22Rv1 (cell line): ENCODE measurements around the gene GRM7.

Experiments used
- H3K27ac ChIP-seq: fragments of 450-650 bp; 2 replicates; pipeline ENCODE4 v1.5.1; 2017
- CTCF ChIP-seq: fragments of 450-650 bp; IDR thresholded peaks from 2 replicates; pipeline ENCODE4 v1.5.1; 2017; ENCODE audit warnings: mild to moderate bottlenecking
- ZFX ChIP-seq: fragments of 450-650 bp; IDR thresholded peaks from 2 replicates; pipeline ENCODE4 v1.6.1; 2017; ENCODE audit warnings: antibody characterized with exemption, borderline replicate concordance

The GRM7 gene

GRCh38 chr3:7270731-7271130, 409.8 kb downstream of the GRM7 start:
- no peak overlapping the region for H3K27ac ChIP-seq
- TF ChIP-seq CTCF (no peak), ZFX (no peak)

GRCh38 chr3:7271631-7272030, 410.7 kb downstream of the GRM7 start:
- TF ChIP-seq CTCF = no peak
- no peak for TF ChIP-seq ZFX
- H3K27ac ChIP-seq = no peak overlapping the region

GRCh38 chr3:7272203-7272602, 411.3 kb downstream of the GRM7 start:
- TF ChIP-seq CTCF = no peak
- no peak for TF ChIP-seq ZFX
- H3K27ac ChIP-seq = no peak overlapping the region

- TF ChIP-seq ZFX (no peak), CTCF (no peak)
- no peak overlapping the region for H3K27ac ChIP-seq
These were observed 414.5 kb downstream of the GRM7 start for GRCh38 chr3:7275396-7275795.

GRCh38 chr3:7280318-7280717, 419.4 kb downstream of the GRM7 start:
- TF ChIP-seq CTCF (no peak), ZFX (no peak)

GRCh38 chr3:7282988-7283387, 422.1 kb downstream of the GRM7 start:
- TF ChIP-seq CTCF = no peak
- TF ChIP-seq ZFX = no peak
- no peak overlapping the region for H3K27ac ChIP-seq

More at GRCh38 chr3:7280318-7280717, 419.4 kb downstream of the GRM7 start:
- H3K27ac ChIP-seq = no peak overlapping the region

- TF ChIP-seq CTCF = peak; percentile 64
- no peak for TF ChIP-seq ZFX
- no peak overlapping the region for H3K27ac ChIP-seq
These were observed 424.6 kb downstream of the GRM7 start for GRCh38 chr3:7285505-7285904.
